DOHH2 (cell line): ENCODE measurements around the gene CFAP77.

ENCODE experiments used
- CTCF ChIP-seq: fragments of 200-600 bp; sonication (generic); IDR thresholded peaks from one replicate; pipeline ENCODE4 v1.5.1; 2014; ENCODE audit warnings: antibody characterized with exemption, mild to moderate bottlenecking, low read depth, low read length; ENCODE audit not compliant: poor library complexity, severe bottlenecking
- EZH2phosphoT487 ChIP-seq: fragments of 200-600 bp; sonication (generic); IDR thresholded peaks from 2 replicates; pipeline ENCODE4 v1.6.1; 2017; ENCODE audit warnings: borderline replicate concordance, mild to moderate bottlenecking, antibody characterized with exemption, low read length, moderate library complexity, mixed read lengths

GRCh38 chr9:132545578-132545977 lies 135.6 kb downstream of the CFAP77 start:
- TF ChIP-seq CTCF, result no peak
- TF ChIP-seq EZH2phosphoT487, result no peak
